D721Med (cell line): ENCODE measurements around the gene KNL1.
"Not testable (repeated sequence)": the region's sequence is repeated elsewhere in the genome, so short reads cannot be mapped to it uniquely, and the experiment has no call there.

Source experiments
- DNase-seq: peaks from one replicate; pipeline ENCODE4 v3.0.0; 2011; ENCODE audit warnings: low spot score; ENCODE audit not compliant: insufficient read length
- FAIRE-seq: peaks from 2 replicates; lab custom pipeline; 2011; peaks lifted over from hg19 to GRCh38; lab: Jason Lieb, UNC
- CTCF ChIP-seq: IDR thresholded peaks from 2 replicates; pipeline ENCODE4 v1.5.1; 2012; ENCODE audit warnings: mild to moderate bottlenecking, control low read depth; ENCODE audit not compliant: insufficient read depth; ENCODE audit errors: missing control alignments

Gene KNL1

GRCh38 chr15:40647523-40647922 lies 53.5 kb downstream of the KNL1 start:
- DNase-seq (no peak), FAIRE-seq (no peak)
- no peak for TF ChIP-seq CTCF

- DNase-seq: no peak
- TF ChIP-seq CTCF: no peak
- FAIRE-seq: no peak
These were observed 56.4 kb downstream of the KNL1 start for GRCh38 chr15:40650479-40650878.

DNA sequence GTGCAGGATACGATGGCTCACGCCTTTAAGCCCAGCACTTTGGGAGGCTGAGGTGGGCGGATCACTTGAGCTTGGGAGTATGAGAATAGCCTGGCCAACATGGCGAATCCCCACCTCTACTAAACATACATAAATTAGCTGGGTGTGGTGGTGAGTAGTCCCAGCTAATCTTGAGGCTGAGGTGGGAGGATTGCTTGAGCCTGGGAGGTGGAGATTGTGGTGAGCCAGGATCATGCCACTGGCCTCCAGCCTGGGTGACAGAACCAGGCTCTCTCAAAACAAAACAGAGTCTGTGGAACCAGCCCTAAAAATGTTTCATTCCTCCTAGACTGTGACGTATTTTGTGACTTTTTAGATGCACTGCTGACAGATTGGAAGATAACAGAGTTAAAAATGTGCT lies 66.6 kb downstream of the KNL1 start:
- DNase-seq (no peak), FAIRE-seq (no peak)
- no peak for TF ChIP-seq CTCF

DNA sequence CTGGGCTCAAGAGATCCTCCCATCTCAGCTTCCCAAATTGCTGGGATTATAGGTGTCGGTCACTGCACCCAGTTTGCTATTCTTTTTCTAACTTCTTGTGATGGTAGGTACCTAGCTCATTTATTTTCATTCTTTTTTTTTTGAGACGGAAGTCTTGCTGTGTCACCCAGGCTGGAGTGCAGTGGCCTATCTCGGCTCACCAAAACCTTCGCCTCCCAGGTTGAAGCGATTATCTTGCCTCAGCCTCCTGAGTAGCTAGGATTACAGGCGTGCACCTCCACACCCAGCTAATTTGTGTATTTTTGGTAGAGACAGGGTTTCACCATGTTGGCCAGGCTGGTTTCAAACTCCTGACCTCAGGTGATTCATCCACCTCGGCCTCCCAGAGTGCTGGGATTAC lies 70.9 kb downstream of the KNL1 start:
- FAIRE-seq (no peak), DNase-seq (no peak)
- TF ChIP-seq CTCF: no peak

GRCh38 chr15:40676290-40676689 lies 82.2 kb downstream of the KNL1 start:
- FAIRE-seq, DNase-seq: not testable (repeated sequence)

DNA sequence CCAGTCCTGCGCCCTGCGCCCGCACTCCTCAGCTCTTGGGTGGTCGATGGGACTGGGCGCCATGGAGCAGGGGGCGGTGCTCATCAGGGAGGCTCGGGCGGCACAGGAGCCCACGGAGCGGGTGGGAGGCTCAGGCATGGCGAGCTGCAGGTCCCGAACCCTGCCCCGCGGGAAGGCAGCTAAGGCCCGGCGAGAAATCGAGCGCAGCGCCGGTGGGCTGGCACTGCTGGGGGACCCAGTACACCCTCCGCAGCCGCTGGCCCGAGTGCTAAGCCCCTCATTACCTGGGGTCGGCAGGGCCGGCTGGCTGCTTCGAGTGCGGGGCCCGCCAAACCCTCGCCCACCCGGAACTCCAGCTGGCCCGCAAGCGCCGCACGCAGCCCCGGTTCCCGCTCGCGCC lies 82.9 kb downstream of the KNL1 start:
- FAIRE-seq, DNase-seq: not testable (repeated sequence)

GRCh38 chr15:40680151-40680550 lies 86.1 kb downstream of the KNL1 start:
- DNase-seq (no peak), FAIRE-seq (no peak)
- no peak for TF ChIP-seq CTCF

- FAIRE-seq, DNase-seq: not testable (repeated sequence)
These were observed 86.9 kb downstream of the KNL1 start for GRCh38 chr15:40680959-40681358.

GRCh38 chr15:40684381-40684780 lies 90.3 kb downstream of the KNL1 start:
- no peak for FAIRE-seq
- TF ChIP-seq CTCF: no peak
- DNase-seq: no peak
